IMR-90 (cell line): ENCODE measurements around the gene TSHZ1. TPM values are rescaled to one million over a fixed set of nuclear protein-coding genes. Genes with fewer than 3 reads are reported as not detected.

Source experiments
- ATAC-seq: fragments of 200-7000 bp; cut with Tn5 transposase; 2 replicates; pipeline ENCODE4 v1.9.1; 2020; ENCODE audit warnings: low read depth, mild to moderate bottlenecking, moderate library complexity
- BruUV-seq: library from RNA; stranded (reverse); fragments of 400-500 nt; replicated peaks from 2 replicates; lab custom pipeline; 2021; lab: Mats Ljungman, UMichigan
- CTCF ChIA-PET: fragments of 300-600 bp; formaldehyde crosslinking; extraction: SDS; loops from one replicate; lab custom pipeline; 2021; ENCODE audit warnings: antibody characterized with exemption; lab: Yijun Ruan, JAX
- POLR2A ChIA-PET: fragments of 300-600 bp; sonication (Branson Sonifier 250); formaldehyde crosslinking; loops from one replicate; lab custom pipeline; 2022; ENCODE audit warnings: antibody characterized with exemption; ENCODE audit not compliant: unreplicated experiment; lab: Charles Lee
- DNase-seq: peaks from one replicate; pipeline ENCODE4 v3.0.0; 2013
- H2AFZ ChIP-seq: replicated peaks from 2 replicates; pipeline ENCODE3; 2013; ENCODE audit warnings: low read length, mild to moderate bottlenecking; ENCODE audit not compliant: poor library complexity
- H2AK5ac ChIP-seq: 2 replicates; pipeline ENCODE4 v1.6.1; 2013; ENCODE audit warnings: low read depth, low read length, inconsistent platforms
- H2AK9ac ChIP-seq: replicated peaks from 2 replicates; pipeline ENCODE3; 2013; ENCODE audit warnings: mild to moderate bottlenecking, low read depth, low read length, moderate library complexity; ENCODE audit not compliant: poor library complexity
- H2BK120ac ChIP-seq: 2 replicates; pipeline ENCODE4 v1.6.1; 2013; ENCODE audit warnings: low read depth, low read length, inconsistent platforms
- H2BK15ac ChIP-seq: 3 replicates; pipeline ENCODE4 v1.6.1; 2013; ENCODE audit warnings: low read depth, low read length, inconsistent platforms
- H2BK20ac ChIP-seq: 2 replicates; pipeline ENCODE4 v1.6.1; 2013; ENCODE audit warnings: low read depth, mild to moderate bottlenecking, inconsistent platforms, low read length, moderate library complexity
- H2BK5ac ChIP-seq: 2 replicates; pipeline ENCODE4 v1.6.1; 2013; ENCODE audit warnings: mild to moderate bottlenecking, low read depth, low read length, inconsistent platforms; ENCODE audit not compliant: poor library complexity, severe bottlenecking
- H3K14ac ChIP-seq: replicated peaks from 2 replicates; pipeline ENCODE4 v1.6.1; 2013; ENCODE audit warnings: low read depth, low read length, inconsistent platforms
- H3K18ac ChIP-seq: 2 replicates; pipeline ENCODE4 v1.6.1; 2013; ENCODE audit warnings: low read depth, low read length, control low read depth
- H3K23ac ChIP-seq: 2 replicates; pipeline ENCODE4 v1.6.1; 2013; ENCODE audit warnings: low read depth, low read length, inconsistent platforms
- H3K27ac ChIP-seq: 2 replicates; pipeline ENCODE4 v1.5.1; 2013; ENCODE audit warnings: mild to moderate bottlenecking, control low read depth, low read length; ENCODE audit not compliant: insufficient read depth
- H3K27me3 ChIP-seq: 2 replicates; pipeline ENCODE4 v1.6.1; 2013; ENCODE audit warnings: low read length; ENCODE audit not compliant: control insufficient read depth, insufficient read depth
- H3K36me3 ChIP-seq: 2 replicates; pipeline ENCODE4 v1.6.1; 2013; ENCODE audit warnings: low read length, mixed read lengths; ENCODE audit not compliant: control insufficient read depth, insufficient read depth
- H3K4ac ChIP-seq: 2 replicates; pipeline ENCODE4 v1.6.1; 2013; ENCODE audit warnings: low read depth, low read length, inconsistent platforms
- H3K4me1 ChIP-seq: 2 replicates; pipeline ENCODE4 v1.6.1; 2013; ENCODE audit warnings: low read length, mixed read lengths; ENCODE audit not compliant: control insufficient read depth, insufficient read depth
- H3K4me2 ChIP-seq: 2 replicates; pipeline ENCODE4 v1.6.1; 2013; ENCODE audit warnings: low read depth, mild to moderate bottlenecking, control low read depth, low read length, moderate library complexity
- H3K4me3 ChIP-seq: 2 replicates; pipeline ENCODE4 v1.5.1; 2013; ENCODE audit warnings: low read depth, mild to moderate bottlenecking, control low read depth, low read length, moderate library complexity; ENCODE audit not compliant: insufficient read depth
- H3K56ac ChIP-seq: 2 replicates; pipeline ENCODE4 v1.6.1; 2013; ENCODE audit warnings: low read length, inconsistent platforms; ENCODE audit not compliant: insufficient read depth; ENCODE audit errors: extremely low read depth
- H3K79me1 ChIP-seq, 2 experiments: 2 replicates each; pipeline ENCODE4 v1.6.1; 2013; ENCODE audit warnings: low read length in 2 of 2, inconsistent platforms in 1 of 2, low read depth in 1 of 2
- H3K9ac ChIP-seq: 2 replicates; pipeline ENCODE4 v1.6.1; 2013; ENCODE audit warnings: low read depth, low read length, control low read depth
- H3K9me1 ChIP-seq: 2 replicates; pipeline ENCODE4 v1.6.1; 2013; ENCODE audit warnings: low read length, inconsistent platforms; ENCODE audit not compliant: insufficient read depth
- H3K9me3 ChIP-seq: 2 replicates; pipeline ENCODE4 v1.6.1; 2013; ENCODE audit warnings: low read length; ENCODE audit not compliant: control insufficient read depth, insufficient read depth
- H4K20me1 ChIP-seq: 2 replicates; pipeline ENCODE4 v1.6.1; 2013; ENCODE audit warnings: low read length, inconsistent platforms; ENCODE audit not compliant: insufficient read depth
- H4K5ac ChIP-seq: 2 replicates; pipeline ENCODE4 v1.6.1; 2013; ENCODE audit warnings: mild to moderate bottlenecking, low read depth, low read length, control low read depth
- H4K8ac ChIP-seq, 2 experiments: 2 replicates each; pipeline ENCODE4 v1.6.1; 2013; ENCODE audit warnings: low read depth in 2 of 2, low read length in 2 of 2, control low read depth in 1 of 2, inconsistent platforms in 1 of 2
- H4K91ac ChIP-seq: 2 replicates; pipeline ENCODE4 v1.6.1; 2013; ENCODE audit warnings: low read depth, low read length, inconsistent platforms; ENCODE audit not compliant: insufficient read depth
- BHLHE40 ChIP-seq: fragments of 150-350 bp; IDR thresholded peaks from 2 replicates; pipeline ENCODE4 v1.6.1; 2016; ENCODE audit warnings: mild to moderate bottlenecking, low read depth, low read length
- CEBPB ChIP-seq: IDR thresholded peaks from 2 replicates; pipeline ENCODE4 v1.6.1; 2012; ENCODE audit warnings: low read depth, low read length, improper control_type of control experiment
- CHD1 ChIP-seq: IDR thresholded peaks from 2 replicates; pipeline ENCODE4 v1.6.1; 2012; ENCODE audit warnings: low read depth, low read length, improper control_type of control experiment
- CTCF ChIP-seq: conservative IDR thresholded peaks from 2 replicates; pipeline ENCODE4 v1.5.1; 2012; ENCODE audit warnings: mild to moderate bottlenecking, low read depth, low read length, improper control_type of control experiment
- MAFK ChIP-seq: IDR thresholded peaks from 2 replicates; pipeline ENCODE4 v1.6.1; 2012; ENCODE audit warnings: low read depth, low read length, improper control_type of control experiment
- MAZ ChIP-seq: IDR thresholded peaks from 2 replicates; pipeline ENCODE4 v1.6.1; 2012; ENCODE audit warnings: low read depth, mild to moderate bottlenecking, low read length, improper control_type of control experiment, moderate library complexity, borderline replicate concordance
- MXI1 ChIP-seq: IDR thresholded peaks from 2 replicates; pipeline ENCODE4 v1.6.1; 2012; ENCODE audit warnings: low read depth, mild to moderate bottlenecking, low read length, moderate library complexity, borderline replicate concordance
- NFE2L2 ChIP-seq: fragments of 150-350 bp; IDR thresholded peaks from 2 replicates; pipeline ENCODE4 v1.6.1; 2016; ENCODE audit warnings: low read depth, mild to moderate bottlenecking, low read length
- POLR2A ChIP-seq: IDR thresholded peaks from 2 replicates; pipeline ENCODE4 v1.6.1; 2012; ENCODE audit warnings: mild to moderate bottlenecking, low read depth, low read length
- RAD21 ChIP-seq: IDR thresholded peaks from 2 replicates; pipeline ENCODE4 v1.6.1; 2012; ENCODE audit warnings: low read length, improper control_type of control experiment
- RCOR1 ChIP-seq: IDR thresholded peaks from 2 replicates; pipeline ENCODE4 v1.6.1; 2012; ENCODE audit warnings: mild to moderate bottlenecking, low read length, improper control_type of control experiment; ENCODE audit not compliant: insufficient replicate concordance
- SMC3 ChIP-seq: fragments of 150-350 bp; IDR thresholded peaks from 2 replicates; pipeline ENCODE4 v1.6.1; 2016; ENCODE audit warnings: low read depth, mild to moderate bottlenecking, antibody characterized with exemption, low read length, moderate library complexity
- WGBS, 2 experiments: methylation state at CpG; one replicate each; pipeline versions ENCODE4 v1.1.5 to v1.1.7; 2013; ENCODE audit warnings: missing lambda C conversion rate in 2 of 2; ENCODE audit not compliant: insufficient read length in 1 of 2; ENCODE audit errors: extremely low coverage in 2 of 2; 5-methylcytosine and 5-hydroxymethylcytosine counted together
- dilution Hi-C: fragments of 300-500 bp; cut with HindIII; formaldehyde crosslinking; loops from one replicate; pipeline ENCODE4 v1.14.3; 2018; ENCODE audit warnings: low sequenced_read_pairs; ENCODE audit not compliant: unreplicated experiment
- in situ Hi-C: fragments of 300-500 bp; cut with MboI; formaldehyde crosslinking; loops from 3 replicates; pipeline ENCODE4 v1.14.3; 2019; ENCODE audit warnings: low sequenced_read_pairs, inconsistent platforms, mixed read lengths
- intact Hi-C: fragments of 100-400 bp; cut with micrococcal nuclease; formaldehyde crosslinking; loops from 2 replicates; pipeline ENCODE4 v1.10.0; 2022
- polyA plus RNA-seq, 3 experiments: library from polyadenylated mRNA; depleted of rRNA; stranded (reverse); fragments of >200 nt; gene quantifications; 2 replicates each; pipeline ENCODE4 v1.2.3, GENCODE V29; 2012; ENCODE audit warnings: low replicate concordance in 1 of 3
- total RNA-seq: library from RNA; depleted of rRNA; stranded (reverse); fragments of >200 nt; gene quantifications from 2 replicates; pipeline ENCODE4 v1.2.3, GENCODE V29; 2012
- TF ChIP-seq, protein P1 (sequence below): fragments of 150-350 bp; IDR thresholded peaks from 2 replicates; pipeline ENCODE4 v1.6.1; 2016; ENCODE audit warnings: low read depth, mild to moderate bottlenecking, low read length, moderate library complexity, borderline replicate concordance
- TF ChIP-seq, protein P2 (sequence below): fragments of 150-350 bp; IDR thresholded peaks from 2 replicates; pipeline ENCODE4 v1.6.1; 2017; ENCODE audit warnings: mild to moderate bottlenecking, antibody characterized with exemption, low read length, low read depth

TSHZ1 gene
- total and polyA plus RNA-seq, 2 of the 4 experiments (the other 2 are of a cell fraction) = 7.1 to 10.0 TPM

DNA sequence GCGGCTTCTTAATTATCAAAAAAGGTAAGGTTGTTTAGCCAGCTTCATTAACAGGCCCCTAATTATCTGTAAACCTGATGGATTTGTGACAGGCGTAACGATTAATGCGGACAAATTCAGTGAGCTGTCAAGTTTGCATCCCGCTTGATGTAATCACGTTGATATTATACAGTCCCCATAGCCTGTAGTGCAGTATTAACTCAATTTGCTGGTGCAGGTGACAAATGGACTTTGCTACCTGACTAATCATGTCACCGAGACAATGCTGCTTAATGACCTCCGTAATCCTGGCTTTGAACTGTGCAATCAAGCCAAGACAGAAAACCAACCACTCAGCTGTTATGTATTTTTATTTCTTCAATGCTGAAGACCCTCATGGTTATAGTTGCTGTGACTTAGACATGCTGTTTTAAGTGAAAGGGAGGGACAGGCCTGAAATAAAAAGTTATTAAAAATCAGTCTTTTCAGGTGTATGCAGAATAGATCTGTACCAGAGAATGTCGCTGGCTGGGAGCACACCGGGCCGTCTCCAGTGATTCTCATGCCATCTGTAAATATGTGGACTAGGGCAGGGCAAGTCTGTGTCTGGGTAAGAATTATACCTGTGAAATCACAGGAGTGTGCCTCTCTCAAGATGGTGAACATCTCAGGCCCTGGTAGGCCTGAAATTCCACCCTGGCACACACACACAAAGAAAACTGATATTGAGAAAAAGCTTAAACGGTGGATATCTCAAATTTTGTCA lies 4.3 kb downstream of the TSHZ1 start:
- in situ Hi-C loops (loop anchor here (25.0 kb wide), 1 partner anchor 1147 kb away; no protein-coding TSS in a partner anchor), intact Hi-C loops (loop anchor here (5.0 kb wide), 2 partner anchors 67 to 192 kb away; no protein-coding TSS in a partner anchor), dilution Hi-C loops (no loop called here)
- ChIA-PET POLR2A (no interaction called here), CTCF (interaction anchor here (0.6 to 0.7 kb wide), 2 partner anchors 17 to 173 kb away, joined by 3 read pairs; no protein-coding TSS in a partner anchor)
- no peak overlapping the region for H3K4ac ChIP-seq
- 86% methylated on average over 5 of the region's 12 CpGs; no CpG with 5 or more reads in 1 of the 2 experiments for WGBS, 2 experiments
- no peak overlapping the region for H2BK15ac ChIP-seq
- no peak overlapping the region for H3K9ac ChIP-seq
- no peak overlapping the region for H3K4me3 ChIP-seq
- H2AFZ ChIP-seq = no peak overlapping the region
- no peak overlapping the region for H4K8ac ChIP-seq
- no peak overlapping the region for H3K4me2 ChIP-seq
- no peaks in the 10 kb centered on the region for H3K9me3 ChIP-seq
- no peak overlapping the region for H2AK5ac ChIP-seq
- no peak overlapping the region for H3K56ac ChIP-seq
- no peak overlapping the region for H3K27ac ChIP-seq
- 0 out of 2 replicates have a peak overlapping the region, but pooled peaks have one; percentile 32 for H3K23ac ChIP-seq
- peaks cover 4% of the 10 kb centered on the region; the same call in 1 of the 2 replicates for H3K9me1 ChIP-seq
- H4K91ac ChIP-seq = no peak overlapping the region
- no peaks in the 10 kb centered on the region for H3K36me3 ChIP-seq
- H2BK5ac ChIP-seq = no peak overlapping the region
- ATAC-seq (no peak), DNase-seq (no peak)
- BruUV-seq = no TSS peak
- H3K14ac ChIP-seq = no peak overlapping the region
- peaks cover 4% of the 10 kb centered on the region; the same call in 1 of the 2 replicates for H4K20me1 ChIP-seq
- H2BK20ac ChIP-seq = no peak overlapping the region
- no peak overlapping the region for H3K18ac ChIP-seq
- no peaks in the 10 kb centered on the region for H3K27me3 ChIP-seq
- no peak overlapping the region for H2BK120ac ChIP-seq
- H2AK9ac ChIP-seq = no peak overlapping the region
- peaks cover 23 to 54% of the 10 kb centered on the region in 2 experiments for H3K79me1 ChIP-seq
- H4K5ac ChIP-seq = no peak overlapping the region
- peaks cover 12% of the 10 kb centered on the region for H3K4me1 ChIP-seq
- TF ChIP-seq, protein P1, sequence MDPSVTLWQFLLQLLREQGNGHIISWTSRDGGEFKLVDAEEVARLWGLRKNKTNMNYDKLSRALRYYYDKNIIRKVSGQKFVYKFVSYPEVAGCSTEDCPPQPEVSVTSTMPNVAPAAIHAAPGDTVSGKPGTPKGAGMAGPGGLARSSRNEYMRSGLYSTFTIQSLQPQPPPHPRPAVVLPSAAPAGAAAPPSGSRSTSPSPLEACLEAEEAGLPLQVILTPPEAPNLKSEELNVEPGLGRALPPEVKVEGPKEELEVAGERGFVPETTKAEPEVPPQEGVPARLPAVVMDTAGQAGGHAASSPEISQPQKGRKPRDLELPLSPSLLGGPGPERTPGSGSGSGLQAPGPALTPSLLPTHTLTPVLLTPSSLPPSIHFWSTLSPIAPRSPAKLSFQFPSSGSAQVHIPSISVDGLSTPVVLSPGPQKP = no peak
- TF ChIP-seq BHLHE40 (no peak), MAFK (no peak), MXI1 (no peak), CTCF (no peak), CHD1 (no peak), RCOR1 (no peak), SMC3 (no peak), CEBPB (no peak), POLR2A (no peak), NFE2L2 (no peak), RAD21 (no peak), MAZ (no peak)
- TF ChIP-seq, protein P2, sequence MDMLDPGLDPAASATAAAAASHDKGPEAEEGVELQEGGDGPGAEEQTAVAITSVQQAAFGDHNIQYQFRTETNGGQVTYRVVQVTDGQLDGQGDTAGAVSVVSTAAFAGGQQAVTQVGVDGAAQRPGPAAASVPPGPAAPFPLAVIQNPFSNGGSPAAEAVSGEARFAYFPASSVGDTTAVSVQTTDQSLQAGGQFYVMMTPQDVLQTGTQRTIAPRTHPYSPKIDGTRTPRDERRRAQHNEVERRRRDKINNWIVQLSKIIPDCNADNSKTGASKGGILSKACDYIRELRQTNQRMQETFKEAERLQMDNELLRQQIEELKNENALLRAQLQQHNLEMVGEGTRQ = no peak
